Measurements from ENCODE around the gene MVB12A. TPM values are rescaled to one million over a fixed set of nuclear protein-coding genes. Genes with fewer than 3 reads are reported as not detected.
A peak's percentile ranks its signal among the peaks of the same experiment; 100 is the strongest.

MVB12A gene
- total RNA-seq, 1 experiment from 2014 or later: 82.5 TPM

GRCh38 chr19:17424743-17425365, 5.0 kb downstream of the MVB12A start:
- no TSS peak for BruUV-seq (replicated peaks)
- no peak overlapping the region for H3K9ac ChIP-seq (ENCODE audit: low read length)
- no peaks in the 10 kb centered on the region for H3K27me3 ChIP-seq (ENCODE audit: low read length)
- no peak overlapping the region for H3K4me3 ChIP-seq (ENCODE audit: low read length)
- no peaks in the 10 kb centered on the region for H3K9me2 ChIP-seq (replicated peaks; ENCODE audit: low read length)
- POLR2A ChIA-PET (ENCODE audit: unreplicated experiment): no interaction called here
- H3K36me3 ChIP-seq (ENCODE audit: low read depth, low read length): no peaks in the 10 kb centered on the region
- ATAC-seq: peak; percentile 44
- no peaks in the 10 kb centered on the region for H3K9me3 ChIP-seq (ENCODE audit: low read length)
- no peak overlapping the region for H2AFZ ChIP-seq (ENCODE audit: low read length)
- no peak for TF ChIP-seq EZH2 (IDR thresholded peaks at IDR 0.05; ENCODE audit: low read length, unreplicated experiment)
- TF ChIP-seq, protein P1, sequence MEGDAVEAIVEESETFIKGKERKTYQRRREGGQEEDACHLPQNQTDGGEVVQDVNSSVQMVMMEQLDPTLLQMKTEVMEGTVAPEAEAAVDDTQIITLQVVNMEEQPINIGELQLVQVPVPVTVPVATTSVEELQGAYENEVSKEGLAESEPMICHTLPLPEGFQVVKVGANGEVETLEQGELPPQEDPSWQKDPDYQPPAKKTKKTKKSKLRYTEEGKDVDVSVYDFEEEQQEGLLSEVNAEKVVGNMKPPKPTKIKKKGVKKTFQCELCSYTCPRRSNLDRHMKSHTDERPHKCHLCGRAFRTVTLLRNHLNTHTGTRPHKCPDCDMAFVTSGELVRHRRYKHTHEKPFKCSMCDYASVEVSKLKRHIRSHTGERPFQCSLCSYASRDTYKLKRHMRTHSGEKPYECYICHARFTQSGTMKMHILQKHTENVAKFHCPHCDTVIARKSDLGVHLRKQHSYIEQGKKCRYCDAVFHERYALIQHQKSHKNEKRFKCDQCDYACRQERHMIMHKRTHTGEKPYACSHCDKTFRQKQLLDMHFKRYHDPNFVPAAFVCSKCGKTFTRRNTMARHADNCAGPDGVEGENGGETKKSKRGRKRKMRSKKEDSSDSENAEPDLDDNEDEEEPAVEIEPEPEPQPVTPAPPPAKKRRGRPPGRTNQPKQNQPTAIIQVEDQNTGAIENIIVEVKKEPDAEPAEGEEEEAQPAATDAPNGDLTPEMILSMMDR (conservative IDR thresholded peaks at IDR 0.05; ENCODE audit: low read depth, low read length): peak; percentile 54
- H3K4me2 ChIP-seq (ENCODE audit: low read length): no peak overlapping the region
- H3F3A ChIP-seq (ENCODE audit: low read length, unreplicated experiment): no peaks in the 10 kb centered on the region
- intact Hi-C loops (cut with micrococcal nuclease): loop anchor here (5.0 kb wide), 1 partner anchor 42 kb away; no protein-coding TSS in a partner anchor
- no peaks in the 10 kb centered on the region for H4K20me1 ChIP-seq (ENCODE audit: low read length)
- DNase-seq: peak; percentile 25
- H3K4me1 ChIP-seq (ENCODE audit: insufficient read depth, low read length): 0 out of 2 replicates have a peak, but pooled peaks cover 7% of the 10 kb centered on the region
- CTCF ChIA-PET: no interaction called here
- H3K79me2 ChIP-seq (ENCODE audit: low read length): peaks cover 7% of the 10 kb centered on the region; the same call in 1 of the 2 replicates
- H3K27ac ChIP-seq (ENCODE audit: low read length): no peak overlapping the region

DNA sequence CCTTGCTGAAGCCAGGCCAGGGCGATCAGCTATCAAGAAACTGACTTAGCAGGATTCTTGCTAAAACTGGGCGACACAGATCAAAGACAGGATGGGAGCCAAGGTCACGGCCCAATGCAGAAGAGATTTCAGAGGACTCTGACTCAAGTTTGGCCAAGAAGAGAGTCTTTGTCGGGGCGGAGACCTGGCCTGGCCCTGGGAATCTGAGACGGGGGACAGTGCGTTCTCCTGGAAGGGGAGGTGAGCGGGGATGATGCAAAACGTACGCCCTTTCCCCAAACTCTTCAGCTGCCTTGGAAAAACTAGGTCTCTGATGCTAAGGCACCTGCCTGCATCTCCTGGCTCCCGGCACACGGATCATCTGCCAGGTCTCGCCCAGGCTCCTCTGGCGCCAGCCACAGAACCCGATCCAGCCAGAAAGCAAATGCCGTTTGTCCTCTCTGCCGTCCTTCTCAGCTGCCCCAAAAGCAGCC, 9.8 kb downstream of the MVB12A start:
- Histone ChIP-seq H3K9me2 (replicated peaks; ENCODE audit: low read length) (no peaks in the 10 kb centered on the region), H3K9me3 (ENCODE audit: low read length) (no peaks in the 10 kb centered on the region), H3K36me3 (ENCODE audit: low read depth, low read length) (no peaks in the 10 kb centered on the region), H3K4me1 (ENCODE audit: insufficient read depth, low read length) (no peaks in the 10 kb centered on the region), H3K9ac (ENCODE audit: low read length) (no peak overlapping the region), H3K4me2 (ENCODE audit: low read length) (no peak overlapping the region), H3K79me2 (ENCODE audit: low read length) (no peaks in the 10 kb centered on the region), H2AFZ (ENCODE audit: low read length) (no peak overlapping the region), H3K27me3 (ENCODE audit: low read length) (no peaks in the 10 kb centered on the region), H4K20me1 (ENCODE audit: low read length) (no peaks in the 10 kb centered on the region), H3F3A (ENCODE audit: low read length, unreplicated experiment) (no peaks in the 10 kb centered on the region), H3K4me3 (ENCODE audit: low read length) (no peak overlapping the region), H3K27ac (ENCODE audit: low read length) (no peak overlapping the region)
- BruUV-seq (replicated peaks): no TSS peak
- ATAC-seq (0 out of 2 replicates have a peak, but pooled peaks have one; percentile 13), DNase-seq (no peak)
- CTCF ChIA-PET: no interaction called here
- POLR2A ChIA-PET (ENCODE audit: unreplicated experiment): interaction anchor here (0.7 kb wide), 1 partner anchor 113 kb away, joined by 25 read pairs; no protein-coding TSS in a partner anchor
- intact Hi-C loops (cut with micrococcal nuclease): loop anchor here (5.0 kb wide), 1 partner anchor 38 kb away; no protein-coding TSS in a partner anchor
- TF ChIP-seq EZH2phosphoT487 (IDR thresholded peaks at IDR 0.05; ENCODE audit: borderline replicate concordance, low read length) (no peak), EZH2 (IDR thresholded peaks at IDR 0.05; ENCODE audit: low read length, unreplicated experiment) (no peak)
- TF ChIP-seq, protein P1 (conservative IDR thresholded peaks at IDR 0.05; ENCODE audit: low read depth, low read length): no peak

DNA sequence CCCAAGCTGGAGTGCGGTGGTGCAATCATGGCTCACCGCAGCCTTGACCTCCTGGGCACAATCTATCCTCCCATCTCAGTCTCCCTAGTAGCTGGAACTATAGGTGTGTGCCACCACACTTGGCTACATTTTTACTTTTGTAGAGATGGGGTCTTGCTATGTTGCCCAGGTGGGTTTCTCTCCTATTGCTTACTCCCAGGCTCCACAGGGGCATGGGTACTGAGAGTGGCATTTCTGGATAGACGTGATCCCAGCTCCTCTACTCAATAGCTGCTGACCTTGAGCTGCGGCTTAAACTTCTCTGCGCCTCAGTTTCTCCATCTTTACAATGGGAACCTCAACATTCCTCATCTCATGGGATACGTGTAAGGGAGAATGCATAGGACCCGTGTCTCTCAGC, 11.6 kb downstream of the MVB12A start:
- ChIA-PET POLR2A (ENCODE audit: unreplicated experiment) (no interaction called here), CTCF (interaction anchor here (0.6 kb wide), 1 partner anchor 1365 kb away, joined by 5 read pairs; no protein-coding TSS in a partner anchor)
- H3K36me3 ChIP-seq (ENCODE audit: low read depth, low read length): no peaks in the 10 kb centered on the region
- no peaks in the 10 kb centered on the region for H3K79me2 ChIP-seq (ENCODE audit: low read length)
- ATAC-seq (no peak), DNase-seq (no peak)
- intact Hi-C loops (cut with micrococcal nuclease): no loop called here
- no peaks in the 10 kb centered on the region for H4K20me1 ChIP-seq (ENCODE audit: low read length)
- no peak overlapping the region for H3K9ac ChIP-seq (ENCODE audit: low read length)
- H3K27me3 ChIP-seq (ENCODE audit: low read length): no peaks in the 10 kb centered on the region
- no peaks in the 10 kb centered on the region for H3F3A ChIP-seq (ENCODE audit: low read length, unreplicated experiment)
- no peak overlapping the region for H3K27ac ChIP-seq (ENCODE audit: low read length)
- H3K4me3 ChIP-seq (ENCODE audit: low read length): no peak overlapping the region
- H2AFZ ChIP-seq (ENCODE audit: low read length): no peak overlapping the region
- TF ChIP-seq, protein P1 (conservative IDR thresholded peaks at IDR 0.05; ENCODE audit: low read depth, low read length): no peak
- no peak for TF ChIP-seq EZH2phosphoT487 (IDR thresholded peaks at IDR 0.05; ENCODE audit: borderline replicate concordance, low read length)
- no peak for TF ChIP-seq EZH2 (IDR thresholded peaks at IDR 0.05; ENCODE audit: low read length, unreplicated experiment)
- H3K9me2 ChIP-seq (replicated peaks; ENCODE audit: low read length): no peaks in the 10 kb centered on the region
- no peaks in the 10 kb centered on the region for H3K9me3 ChIP-seq (ENCODE audit: low read length)
- H3K4me2 ChIP-seq (ENCODE audit: low read length): no peak overlapping the region
- no peaks in the 10 kb centered on the region for H3K4me1 ChIP-seq (ENCODE audit: insufficient read depth, low read length)
- BruUV-seq (replicated peaks): no TSS peak
